Colon (tissue), 2 donors: ENCODE results near the gene GON4L.
"Not testable (repeated sequence)": the region's sequence is repeated elsewhere in the genome, so short reads cannot be mapped to it uniquely, and the experiment has no call there.

ENCODE experiments used
- FAIRE-seq: peaks from 2 replicates; lab custom pipeline; 2012; peaks lifted over from hg19 to GRCh38; lab: Jason Lieb, UNC
- donor health status: control.
- donor health status: control.

The GON4L gene

DNA sequence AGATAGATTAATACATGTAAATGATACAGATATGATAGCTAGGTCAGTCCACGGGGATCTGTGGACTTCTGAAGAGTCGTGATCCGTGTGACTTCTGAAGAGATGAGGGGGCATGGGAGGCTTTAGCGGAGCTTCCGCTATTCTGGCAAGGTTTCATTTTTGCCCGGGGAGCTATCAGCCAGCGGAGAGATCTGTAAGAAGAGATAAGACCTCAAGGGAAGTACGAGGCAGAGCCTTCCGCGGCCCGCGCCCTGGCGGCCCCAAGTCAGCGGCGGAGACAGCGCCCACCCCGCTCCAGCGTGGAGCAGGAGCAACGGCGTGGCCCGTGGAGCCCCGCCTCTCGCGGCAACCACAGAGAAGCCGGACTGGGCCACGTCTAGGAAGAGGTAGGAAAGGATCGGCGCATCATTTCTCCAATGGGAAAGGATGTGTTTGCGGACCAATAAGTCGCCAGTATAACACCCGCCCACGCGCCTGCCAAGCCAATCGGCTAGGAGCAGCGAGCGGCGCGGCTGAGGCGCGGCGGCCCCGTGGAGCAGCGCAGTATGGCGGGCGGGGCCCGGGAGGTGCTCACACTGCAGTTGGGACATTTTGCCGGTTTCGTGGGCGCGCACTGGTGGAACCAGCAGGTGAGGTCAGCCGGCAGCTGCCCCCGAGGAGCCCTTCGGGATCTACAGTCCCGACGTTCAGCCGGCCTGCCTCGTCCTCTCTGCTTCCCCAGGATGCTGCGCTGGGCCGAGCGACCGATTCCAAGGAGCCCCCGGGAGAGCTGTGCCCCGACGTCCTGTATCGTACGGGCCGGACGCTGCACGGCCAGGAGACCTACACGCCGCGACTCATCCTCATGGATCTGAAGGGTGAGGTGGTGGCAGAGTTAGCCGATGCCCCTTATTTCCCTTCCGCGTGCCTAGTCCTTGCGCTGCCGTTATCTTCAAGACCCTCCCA, 111.5 kb downstream of the GON4L start:
- not testable (repeated sequence) for FAIRE-seq

DNA sequence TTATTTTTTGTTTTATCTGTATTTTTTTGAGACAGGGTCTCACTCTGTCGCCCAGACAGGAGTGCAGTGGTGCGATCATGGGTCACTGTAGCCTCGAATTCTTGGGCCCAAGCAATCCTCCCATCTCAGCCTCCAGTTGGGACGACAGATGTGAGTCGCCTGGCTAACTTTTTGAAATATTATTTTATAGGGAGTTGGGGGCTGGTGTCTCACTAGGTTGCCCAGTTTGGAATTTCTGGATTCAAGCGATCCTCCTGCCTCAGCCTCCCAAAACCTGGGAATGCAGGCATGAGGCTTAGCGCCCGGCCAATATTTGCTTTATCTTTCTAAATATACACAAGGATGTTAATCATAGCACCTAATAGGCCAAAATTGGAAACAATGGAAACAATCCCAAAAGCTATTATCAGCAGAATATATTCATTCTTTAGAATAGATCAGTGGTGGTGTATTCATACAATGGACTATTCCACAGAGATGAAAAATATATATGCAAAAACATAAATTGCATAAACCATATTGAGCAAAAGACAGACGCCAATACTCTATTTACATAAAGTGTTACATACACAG, 112.2 kb downstream of the GON4L start:
- FAIRE-seq: no peak

DNA sequence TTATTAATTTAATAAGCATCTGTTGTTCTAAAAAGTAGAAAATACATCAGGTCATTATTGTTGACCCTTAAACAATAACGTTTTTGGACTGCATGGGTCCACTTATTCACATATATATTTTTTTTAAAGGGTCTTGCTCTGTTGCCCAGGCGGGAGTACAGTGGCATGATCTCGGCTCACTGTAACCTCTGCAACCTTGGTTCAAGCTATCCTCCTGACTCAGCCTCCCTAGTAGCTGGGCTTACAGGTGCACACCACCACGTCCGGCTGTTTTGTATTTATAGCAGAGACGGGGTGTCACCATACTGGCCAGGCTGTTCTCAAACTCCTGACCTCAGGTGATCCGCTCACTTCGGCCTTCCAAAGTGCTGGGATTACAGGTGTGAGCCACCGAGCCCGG, 115.1 kb downstream of the GON4L start:
- FAIRE-seq: no peak

DNA sequence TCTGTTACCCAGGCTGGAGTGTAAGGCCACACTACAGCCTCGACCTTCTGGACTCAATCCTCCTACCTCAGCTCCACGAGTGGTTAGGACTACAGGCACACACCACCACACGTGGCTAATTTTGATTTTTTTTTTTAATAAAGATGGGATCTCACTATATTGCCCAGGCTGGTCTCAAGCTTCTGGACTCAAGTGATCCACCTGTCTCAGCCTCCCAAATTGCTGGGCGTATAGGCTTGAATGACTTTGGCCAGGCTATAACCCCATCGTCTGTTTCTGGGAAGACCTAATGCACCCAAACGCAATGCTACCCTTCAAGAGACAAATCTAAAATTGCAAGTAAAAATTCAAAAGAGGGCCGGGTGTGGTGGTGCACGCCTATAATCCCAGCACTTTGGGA, 116.0 kb downstream of the GON4L start:
- no peak for FAIRE-seq

DNA sequence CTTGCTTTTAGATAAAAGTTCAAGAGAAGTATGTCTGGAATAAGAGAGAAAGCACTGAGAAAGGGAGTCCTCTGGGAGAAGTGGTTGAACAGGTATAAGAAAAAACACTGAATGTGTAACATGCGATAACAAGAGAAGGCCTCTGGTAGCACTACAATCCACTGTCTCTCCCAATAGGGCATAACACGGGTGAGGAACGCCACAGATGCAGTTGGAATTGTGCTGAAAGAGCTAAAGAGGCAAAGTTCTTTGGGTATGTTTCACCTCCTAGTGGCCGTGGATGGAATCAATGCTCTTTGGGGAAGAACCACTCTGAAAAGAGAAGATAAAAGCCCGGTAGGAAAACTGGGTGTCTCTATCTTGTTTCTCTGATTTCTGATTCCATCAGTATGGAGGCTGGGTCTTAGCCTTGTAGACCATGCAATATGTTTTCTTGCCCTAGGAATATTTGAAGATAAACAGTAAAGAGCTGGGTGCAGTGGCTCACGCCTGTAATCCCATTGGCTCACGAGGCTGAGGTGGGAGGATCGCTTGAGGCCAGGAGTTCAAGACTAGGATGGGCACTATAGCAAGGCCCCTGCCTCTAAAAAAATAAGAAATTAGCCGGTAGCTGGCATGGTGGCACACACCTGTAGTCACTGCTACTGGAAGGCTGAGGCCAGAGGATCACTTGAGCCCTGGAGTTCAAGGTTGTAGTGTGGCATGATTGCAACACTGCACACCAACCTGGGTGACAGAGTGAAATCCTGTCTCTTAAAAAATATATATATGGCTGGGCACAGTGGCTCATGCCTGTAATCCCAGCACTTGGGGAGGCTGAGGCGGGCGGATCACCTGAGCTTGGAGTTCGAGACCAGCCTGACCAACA, 127.7 kb downstream of the GON4L start:
- no peak for FAIRE-seq

GRCh38 chr1:155725142-155725541, 131.9 kb downstream of the GON4L start:
- FAIRE-seq: no peak

DNA sequence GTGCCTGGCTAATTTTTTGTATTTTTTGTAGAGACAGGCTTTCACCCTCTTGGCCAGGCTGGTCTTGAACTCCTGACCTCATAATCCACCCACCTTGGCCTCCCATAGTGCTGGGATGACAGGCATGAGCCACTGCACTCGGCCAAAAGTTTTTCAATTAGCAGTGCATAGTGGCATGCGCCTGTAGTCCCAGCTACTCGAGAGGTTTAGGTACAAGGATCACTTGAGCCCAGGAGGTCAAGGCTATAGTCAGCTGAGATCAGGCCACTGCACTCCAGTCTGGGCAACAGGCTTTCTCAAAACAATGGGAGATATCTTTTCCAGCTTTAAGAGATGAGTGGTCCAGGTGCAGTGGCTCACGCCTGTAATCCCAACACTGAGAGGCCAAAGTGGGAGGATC, 137.3 kb downstream of the GON4L start:
- no peak for FAIRE-seq

DNA sequence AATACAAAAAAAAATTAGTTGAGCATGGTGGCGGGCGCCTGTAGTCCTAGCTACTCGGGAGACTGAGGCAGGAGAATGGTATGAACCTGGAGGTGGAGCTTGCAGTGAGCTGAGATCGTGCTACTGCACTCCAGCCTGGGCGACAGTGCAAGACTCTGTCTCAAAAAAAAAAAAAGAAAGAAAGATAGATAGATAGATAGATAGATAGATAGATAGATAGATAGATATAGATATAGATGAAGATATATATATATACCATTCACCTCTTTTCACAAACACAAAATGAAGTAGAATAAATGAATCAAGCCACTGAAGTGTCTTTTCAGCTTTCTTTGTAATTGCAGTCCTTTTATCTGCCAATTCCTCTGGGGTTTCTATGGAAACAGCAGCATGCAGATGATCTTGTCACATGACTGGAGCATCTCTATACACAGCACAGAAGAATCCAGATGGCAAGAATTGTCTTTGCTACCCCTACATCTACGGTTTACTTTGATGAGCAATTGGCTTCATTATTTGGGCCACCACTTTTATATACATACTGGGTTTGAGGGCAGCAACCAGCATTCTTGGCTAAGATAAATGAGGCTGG, 138.4 kb downstream of the GON4L start:
- FAIRE-seq: not testable (repeated sequence)

DNA sequence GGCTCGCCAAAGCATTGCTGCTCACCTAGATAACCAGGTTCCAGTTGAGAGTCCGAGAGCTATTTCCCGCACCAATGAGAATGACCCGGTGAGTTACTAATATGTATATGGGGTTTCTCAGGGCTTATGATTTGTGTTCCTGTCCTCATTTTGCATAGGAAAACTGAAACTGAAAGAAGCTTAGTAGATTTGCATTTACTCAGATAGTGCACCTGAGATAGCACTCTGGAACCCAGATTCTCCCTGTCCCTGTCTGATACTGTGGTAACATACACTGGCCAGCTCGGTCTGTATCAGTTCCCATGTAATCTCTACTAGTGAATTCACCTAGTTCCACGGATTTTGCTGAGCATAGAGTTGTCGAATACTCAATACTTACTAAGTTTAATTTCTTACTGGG, 140.0 kb downstream of the GON4L start:
- FAIRE-seq: no peak

GRCh38 chr1:155715777-155716176, 141.2 kb downstream of the GON4L start:
- no peak for FAIRE-seq

- not testable (repeated sequence) for FAIRE-seq
Observed at GRCh38 chr1:155715056-155715455, 142.0 kb downstream of the GON4L start.

DNA sequence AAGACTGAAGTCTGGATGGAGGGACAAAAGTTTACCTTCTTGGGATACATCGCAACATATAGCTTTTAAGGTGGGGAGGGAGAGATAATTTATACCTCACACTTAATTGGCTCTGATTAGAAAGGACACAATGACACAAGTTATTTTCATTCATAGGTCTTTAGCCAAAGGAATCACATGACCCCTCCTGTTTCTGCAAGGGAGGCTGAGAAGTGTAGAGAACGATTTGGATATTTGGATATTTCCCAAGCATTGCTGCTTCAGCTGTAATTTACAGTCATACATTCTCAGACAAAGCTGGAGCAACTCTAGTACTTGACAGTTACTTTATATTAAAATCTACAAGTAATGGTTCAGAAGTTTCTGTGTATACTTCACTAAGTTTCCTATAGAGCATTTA, 143.9 kb downstream of the GON4L start:
- FAIRE-seq: no peak

- not testable (repeated sequence) for FAIRE-seq
Observed at GRCh38 chr1:155712636-155713035, 144.4 kb downstream of the GON4L start.

GRCh38 chr1:155711457-155711856, 145.6 kb downstream of the GON4L start:
- not testable (repeated sequence) for FAIRE-seq

DNA sequence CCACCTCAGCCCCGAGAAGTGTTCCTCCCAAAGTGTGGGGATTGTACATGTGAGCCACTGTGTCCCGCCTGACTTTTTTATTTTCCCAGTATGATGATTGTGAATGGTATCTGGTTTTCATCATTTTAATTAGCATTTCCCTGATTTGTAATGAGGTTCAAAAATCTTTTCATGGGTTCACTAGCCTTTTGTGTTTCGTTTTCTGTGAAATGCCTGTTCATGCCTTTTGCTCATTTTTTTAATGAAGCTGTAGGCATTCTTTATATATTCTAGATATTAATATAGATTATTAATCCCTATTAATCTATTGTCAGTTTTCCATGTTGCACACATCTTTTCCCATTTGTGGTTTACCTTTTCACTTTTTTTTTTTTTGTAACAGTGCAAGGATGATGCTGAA, 147.6 kb downstream of the GON4L start:
- no peak for FAIRE-seq

GRCh38 chr1:155706139-155706538, 150.9 kb downstream of the GON4L start:
- no peak for FAIRE-seq

DNA sequence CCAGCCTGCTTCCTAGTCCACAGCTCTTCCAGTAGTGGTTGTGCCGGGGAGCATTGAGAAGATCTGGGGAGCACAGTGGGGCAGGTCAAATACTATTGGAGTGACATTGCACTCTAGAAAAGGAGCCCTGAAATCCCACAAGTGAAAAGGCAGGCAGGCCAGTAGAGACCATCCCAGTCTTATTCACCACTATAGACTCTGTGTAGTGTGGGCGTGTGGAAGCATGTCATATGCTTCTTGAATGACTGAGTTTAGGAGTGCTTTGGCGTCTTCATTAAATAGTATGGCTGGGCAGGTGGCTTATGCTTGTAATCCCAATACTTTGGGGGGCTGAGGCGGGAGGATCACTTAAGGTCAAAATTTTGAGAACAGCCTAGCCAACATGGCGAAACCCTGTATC, 152.6 kb downstream of the GON4L start:
- not testable (repeated sequence) for FAIRE-seq

- FAIRE-seq: no peak
Observed at GRCh38 chr1:155703216-155703615, 153.8 kb downstream of the GON4L start.

DNA sequence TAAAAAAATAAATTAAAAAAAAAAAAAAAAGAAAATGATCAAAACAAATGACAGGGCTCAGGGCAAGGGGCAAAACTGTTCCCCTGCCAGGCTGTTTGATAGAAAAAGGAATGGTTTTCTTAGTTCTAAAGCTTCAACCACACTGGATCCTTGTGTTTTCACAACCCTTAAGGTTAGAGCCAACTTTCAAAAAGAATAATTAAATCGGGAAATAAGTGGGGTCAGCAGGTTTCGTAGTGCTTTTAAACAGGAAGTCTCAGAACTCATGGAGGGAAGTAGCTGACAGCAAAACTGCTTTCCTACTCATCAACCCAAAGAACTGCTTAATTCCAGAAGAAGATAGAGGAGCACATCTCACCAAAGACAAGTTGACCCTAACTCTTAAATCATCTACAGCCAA, 155.3 kb downstream of the GON4L start:
- not testable (repeated sequence) for FAIRE-seq
